PC-9 (cell line): Measurements from ENCODE around the gene MAU2. TPM values are rescaled to one million over a fixed set of nuclear protein-coding genes. Genes with fewer than 3 reads are reported as not detected.
A peak's percentile ranks its signal among the peaks of the same experiment; 100 is the strongest.

Source experiments
- BruUV-seq: library from RNA; stranded (reverse); fragments of 400-500 nt; replicated peaks from 2 replicates; lab custom pipeline; 2021; lab: Mats Ljungman, UMichigan
- CTCF ChIA-PET: fragments of 300-600 bp; sonication (Branson Sonifier 250); formaldehyde crosslinking; loops from one replicate; lab custom pipeline; 2022; ENCODE audit warnings: antibody characterized with exemption; lab: Charles Lee
- POLR2A ChIA-PET: fragments of 300-600 bp; sonication (Branson Sonifier 250); formaldehyde crosslinking; loops from one replicate; lab custom pipeline; 2022; ENCODE audit warnings: antibody characterized with exemption; ENCODE audit not compliant: unreplicated experiment; lab: Charles Lee
- DNase-seq, 2 experiments: peaks; one replicate each; pipeline versions ENCODE4 v3.0.0 to v3.0.0-alpha.2; 2015 to 2022; ENCODE audit warnings: mixed read lengths in 1 of 2
- H2AFZ ChIP-seq: fragments of 200-600 bp; sonication (generic); 2 replicates; pipeline ENCODE4 v1.8.1; 2017; ENCODE audit warnings: antibody characterized with exemption
- H3F3A ChIP-seq: fragments of 200-600 bp; sonication (generic); 2 replicates; pipeline ENCODE4 v1.8.1; 2017; ENCODE audit warnings: antibody characterized with exemption, mild to moderate bottlenecking, low read depth; ENCODE audit not compliant: insufficient read depth
- H3K27ac ChIP-seq: fragments of 200-600 bp; sonication (generic); 2 replicates; pipeline ENCODE4 v1.6.1; 2016; ENCODE audit warnings: mixed run types
- H3K27me3 ChIP-seq: fragments of 200-600 bp; sonication (generic); 2 replicates; pipeline ENCODE4 v1.6.1; 2016; ENCODE audit warnings: low read depth, mixed run types; ENCODE audit not compliant: insufficient read depth
- H3K36me3 ChIP-seq: fragments of 200-600 bp; sonication (generic); 2 replicates; pipeline ENCODE4 v1.6.1; 2016; ENCODE audit warnings: low read depth, mixed run types
- H3K4me1 ChIP-seq: fragments of 200-600 bp; sonication (generic); replicated peaks from 2 replicates; pipeline ENCODE4 v1.6.1; 2016; ENCODE audit warnings: mixed run types; ENCODE audit not compliant: insufficient read depth
- H3K4me2 ChIP-seq: fragments of 200-600 bp; sonication (generic); 2 replicates; pipeline ENCODE4 v1.6.1; 2017; ENCODE audit warnings: mixed run types
- H3K4me3 ChIP-seq: fragments of 200-600 bp; sonication (generic); 2 replicates; pipeline ENCODE4 v1.6.1; 2016; ENCODE audit warnings: mixed run types
- H3K79me2 ChIP-seq: fragments of 200-600 bp; sonication (generic); 2 replicates; pipeline ENCODE4 v1.6.1; 2017; ENCODE audit warnings: low read depth, mixed run types
- H3K9me2 ChIP-seq: fragments of 200-600 bp; sonication (generic); 2 replicates; pipeline ENCODE4 v1.8.1; 2017; ENCODE audit warnings: mild to moderate bottlenecking; ENCODE audit not compliant: insufficient read depth
- H3K9me3 ChIP-seq: fragments of 200-600 bp; sonication (generic); 2 replicates; pipeline ENCODE4 v1.8.1; 2016; ENCODE audit warnings: low read depth; ENCODE audit not compliant: insufficient read depth
- H4K20me1 ChIP-seq: fragments of 200-600 bp; sonication (generic); 2 replicates; pipeline ENCODE4 v1.8.1; 2017; ENCODE audit not compliant: insufficient read depth
- EZH2 ChIP-seq: fragments of 200-600 bp; sonication (generic); IDR thresholded peaks from 2 replicates; pipeline ENCODE4 v1.8.0; 2017; ENCODE audit warnings: antibody characterized with exemption, low read depth
- intact Hi-C: fragments of 100-400 bp; cut with micrococcal nuclease; formaldehyde crosslinking; loops from one replicate; pipeline ENCODE4 v1.10.0; 2022; ENCODE audit not compliant: unreplicated experiment
- total RNA-seq: library from RNA; stranded (reverse); gene quantifications from 2 replicates; pipeline ENCODE4 v1.2.3, GENCODE V29; 2021
- TF ChIP-seq, protein P1 (sequence below): fragments of 200-600 bp; sonication (generic); conservative IDR thresholded peaks from 2 replicates; pipeline ENCODE4 v1.6.1; 2017; ENCODE audit warnings: mixed run types, antibody characterized with exemption, mild to moderate bottlenecking, moderate library complexity

The MAU2 gene
- total RNA-seq, 1 experiment from 2014 or later = 46.1 TPM

DNA sequence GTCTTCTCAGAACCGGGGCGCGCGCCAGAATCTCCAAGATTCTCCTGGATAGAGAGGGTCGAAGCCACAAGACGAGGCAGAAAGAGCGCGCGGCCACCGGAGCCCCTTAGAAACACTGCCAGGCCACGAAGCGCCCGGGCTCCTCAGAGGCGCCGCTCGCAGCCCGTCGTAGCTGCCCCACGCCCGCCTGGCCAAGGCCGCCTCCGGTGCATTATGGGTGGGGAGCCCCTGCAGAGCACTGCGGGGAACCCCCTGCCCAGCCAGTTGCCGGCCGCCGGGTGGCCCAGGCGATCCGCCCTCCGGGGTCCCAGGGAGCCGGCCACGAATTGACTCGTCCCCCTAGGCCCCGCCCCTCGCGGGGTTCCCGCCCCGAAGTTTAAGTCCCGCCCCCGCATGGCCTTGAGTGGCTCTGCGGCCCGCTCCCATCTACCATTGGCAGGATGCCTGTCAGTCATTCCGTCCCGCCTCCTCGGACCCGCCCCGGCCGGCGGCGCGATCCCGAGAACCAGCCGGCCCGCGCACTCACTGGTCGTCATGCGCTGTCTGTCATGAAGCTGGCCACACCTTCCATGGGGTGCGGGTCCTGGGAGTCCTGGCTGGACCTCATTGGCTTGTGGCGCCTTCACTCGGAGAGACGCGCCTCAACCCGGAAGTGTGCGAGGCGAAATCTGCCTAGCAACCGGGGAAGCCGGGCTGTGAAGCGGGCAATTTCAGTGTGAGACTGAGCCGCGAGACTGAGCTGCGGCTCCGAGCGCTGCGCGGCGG, 64.7 kb downstream of the MAU2 start:
- peaks cover 58% of the 10 kb centered on the region for H3K79me2 ChIP-seq
- CTCF ChIA-PET = no interaction called here
- intact Hi-C loops = loop anchor here (1.0 kb wide), 2 partner anchors 19 to 20 kb away; partner anchors contain the start of gene GATAD2A

DNA sequence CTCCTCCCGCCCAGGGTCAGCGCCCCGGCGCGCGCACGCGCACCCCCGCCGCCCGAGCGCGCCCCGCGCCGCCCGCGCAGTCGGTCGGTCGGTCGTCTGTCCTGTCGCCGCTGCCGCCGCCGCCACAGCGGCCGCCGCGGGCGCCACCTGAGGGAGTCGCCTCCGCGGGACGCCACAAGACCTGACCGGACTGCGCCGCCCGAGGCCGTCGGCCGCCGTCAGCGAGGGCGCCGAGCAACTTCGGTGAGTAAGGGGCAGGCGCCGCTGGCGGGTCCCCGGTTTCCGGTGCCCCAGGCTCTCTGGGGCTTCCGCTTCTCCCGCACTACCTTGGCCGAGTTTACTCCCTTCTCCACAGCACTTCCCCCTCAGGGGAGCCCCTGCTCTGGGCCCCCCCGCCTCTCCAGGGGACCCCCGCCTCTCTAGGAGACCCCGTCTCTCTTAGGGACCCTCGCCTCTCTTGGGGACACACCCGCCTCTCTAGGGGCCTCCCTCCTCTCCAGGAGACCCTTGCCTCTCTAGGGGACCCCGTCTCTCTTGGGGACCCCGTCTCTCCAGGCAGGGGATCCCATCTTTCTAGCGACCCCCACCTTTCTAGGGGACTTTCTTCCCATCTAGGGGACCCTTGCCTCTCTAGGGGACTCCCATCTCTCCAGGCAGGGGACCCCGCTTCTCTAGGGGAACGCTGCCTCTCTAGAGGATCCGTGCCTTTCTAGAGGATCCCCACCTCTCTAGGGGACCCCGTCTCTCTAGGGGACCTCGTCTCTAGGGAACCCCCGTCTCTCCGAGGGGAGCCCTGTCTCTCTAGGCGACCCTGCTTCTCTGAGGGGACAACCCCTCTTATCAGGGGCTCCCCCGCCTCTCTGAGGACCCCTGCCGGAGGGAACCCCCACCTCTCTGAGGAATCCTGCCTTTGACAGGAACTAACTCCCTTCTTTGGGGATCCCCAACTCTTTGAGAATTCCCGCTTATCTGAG, 65.6 kb downstream of the MAU2 start:
- H3K4me2 ChIP-seq = peak overlapping the region; percentile 97
- ChIA-PET CTCF (no interaction called here), POLR2A (interaction anchor here (0.6 to 1.1 kb wide), 3 partner anchors 11 to 390 kb away, joined by 4 to 12 read pairs (median 6); partner anchors contain the start of gene NDUFA13)
- H3K27ac ChIP-seq = peak overlapping the region; percentile 61
- H2AFZ ChIP-seq = peak overlapping the region; percentile 81
- peaks cover 3% of the 10 kb centered on the region; the same call in 1 of the 2 replicates for H3K36me3 ChIP-seq
- H3K4me1 ChIP-seq = peaks cover 29% of the 10 kb centered on the region
- DNase-seq = peak in 1 of 2 experiments; percentile 50
- no peaks in the 10 kb centered on the region for H3K9me2 ChIP-seq
- no TSS peak for BruUV-seq
- H3K9me3 ChIP-seq = no peaks in the 10 kb centered on the region
- H3K79me2 ChIP-seq = peaks cover 67% of the 10 kb centered on the region
- H3F3A ChIP-seq = peaks cover 26% of the 10 kb centered on the region; the same call in 1 of the 2 replicates
- no peaks in the 10 kb centered on the region for H3K27me3 ChIP-seq
- no peaks in the 10 kb centered on the region; the same call in 1 of the 2 replicates for H4K20me1 ChIP-seq
- TF ChIP-seq, protein P1, sequence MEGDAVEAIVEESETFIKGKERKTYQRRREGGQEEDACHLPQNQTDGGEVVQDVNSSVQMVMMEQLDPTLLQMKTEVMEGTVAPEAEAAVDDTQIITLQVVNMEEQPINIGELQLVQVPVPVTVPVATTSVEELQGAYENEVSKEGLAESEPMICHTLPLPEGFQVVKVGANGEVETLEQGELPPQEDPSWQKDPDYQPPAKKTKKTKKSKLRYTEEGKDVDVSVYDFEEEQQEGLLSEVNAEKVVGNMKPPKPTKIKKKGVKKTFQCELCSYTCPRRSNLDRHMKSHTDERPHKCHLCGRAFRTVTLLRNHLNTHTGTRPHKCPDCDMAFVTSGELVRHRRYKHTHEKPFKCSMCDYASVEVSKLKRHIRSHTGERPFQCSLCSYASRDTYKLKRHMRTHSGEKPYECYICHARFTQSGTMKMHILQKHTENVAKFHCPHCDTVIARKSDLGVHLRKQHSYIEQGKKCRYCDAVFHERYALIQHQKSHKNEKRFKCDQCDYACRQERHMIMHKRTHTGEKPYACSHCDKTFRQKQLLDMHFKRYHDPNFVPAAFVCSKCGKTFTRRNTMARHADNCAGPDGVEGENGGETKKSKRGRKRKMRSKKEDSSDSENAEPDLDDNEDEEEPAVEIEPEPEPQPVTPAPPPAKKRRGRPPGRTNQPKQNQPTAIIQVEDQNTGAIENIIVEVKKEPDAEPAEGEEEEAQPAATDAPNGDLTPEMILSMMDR = peak; percentile 45; the same call in 1 of the 2 replicates
- no peak for TF ChIP-seq EZH2
- intact Hi-C loops = loop anchor here (1.0 kb wide), 2 partner anchors 19 to 20 kb away; partner anchors contain the start of gene GATAD2A
- peak overlapping the region; percentile 88 for H3K4me3 ChIP-seq

More for the DNA sequence above, 64.7 kb downstream of the MAU2 start:
- TF ChIP-seq EZH2 = no peak
- TF ChIP-seq, protein P1 = no peak
- Histone ChIP-seq H3K4me2 (peak overlapping the region; percentile 93), H3K27me3 (no peaks in the 10 kb centered on the region), H3K4me3 (peak overlapping the region; percentile 56), H3K9me2 (no peaks in the 10 kb centered on the region), H2AFZ (peak overlapping the region; percentile 96), H3F3A (peaks cover 28% of the 10 kb centered on the region; the same call in 1 of the 2 replicates), H3K9me3 (no peaks in the 10 kb centered on the region), H3K4me1 (peaks cover 33% of the 10 kb centered on the region), H3K27ac (peak overlapping the region; percentile 68), H3K36me3 (no peaks in the 10 kb centered on the region; the same call in 1 of the 2 replicates), H4K20me1 (no peaks in the 10 kb centered on the region; the same call in 1 of the 2 replicates)
- POLR2A ChIA-PET = interaction anchor here (0.6 to 1.1 kb wide), 4 partner anchors 8 to 391 kb away, joined by 4 to 12 read pairs (median 8); partner anchors contain the start of gene NDUFA13
- DNase-seq = peak; percentile 99 to 100
- BruUV-seq = no TSS peak
